Measurements from ENCODE around the gene S100A11. TPM values are rescaled to one million over a fixed set of nuclear protein-coding genes. Genes with fewer than 3 reads are reported as not detected.
A peak's percentile ranks its signal among the peaks of the same experiment; 100 is the strongest.

S100A11 gene
- total RNA-seq, 2 experiments from 2014 or later: 27.1 TPM; not detected in 1

DNA sequence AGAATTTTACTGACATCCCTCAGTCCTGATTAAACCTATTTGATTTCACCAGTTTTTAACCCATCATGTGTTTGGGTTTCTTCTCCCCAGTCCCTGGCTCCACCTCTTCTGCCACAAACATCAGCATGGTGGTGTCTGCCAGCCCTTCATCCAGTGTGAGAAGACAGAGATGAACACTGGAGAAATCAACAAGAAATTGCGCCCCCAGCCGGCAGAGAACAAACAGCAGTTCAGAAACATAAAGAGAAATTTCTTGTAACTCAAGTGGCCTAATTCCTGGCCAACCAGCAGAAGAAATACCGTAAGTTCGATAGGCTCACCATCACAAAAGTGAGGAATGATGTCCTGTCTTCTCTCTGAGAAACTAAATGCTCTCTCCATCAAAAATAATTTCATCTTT is 18.3 kb downstream of the S100A11 start:
- CTCF ChIA-PET (ENCODE audit: unreplicated experiment): no interaction called here
- POLR2A ChIA-PET: no interaction called here
- no peak for DNase-seq (ENCODE audit: low spot score)

DNA sequence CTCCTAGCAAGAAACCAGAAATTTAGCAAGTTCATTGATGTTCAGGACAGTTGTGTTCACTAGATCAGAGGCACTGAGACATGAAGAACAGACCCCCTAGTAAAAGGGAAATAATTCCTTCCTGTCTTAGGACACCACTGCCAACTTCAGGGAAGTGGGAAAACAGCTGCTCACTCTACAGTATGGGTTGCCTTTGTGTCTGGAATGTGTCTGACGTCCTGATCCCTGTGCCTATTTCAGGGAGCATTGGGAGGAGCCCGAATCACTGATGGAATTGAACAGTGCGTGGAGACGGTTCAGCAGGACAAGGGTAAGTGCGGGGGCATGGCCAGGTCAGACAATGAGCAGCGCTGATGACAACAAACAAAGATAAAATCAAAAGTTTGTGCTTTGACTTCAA is 21.0 kb downstream of the S100A11 start:
- ChIA-PET CTCF (ENCODE audit: unreplicated experiment) (interaction anchor here (1.9 kb wide), 1 partner anchor 48 kb away, joined by 6 read pairs; no protein-coding TSS in a partner anchor), POLR2A (no interaction called here)

More for the DNA sequence above, 18.3 kb downstream of the S100A11 start:
- no peak for TF ChIP-seq EZH2phosphoT487 (IDR thresholded peaks at IDR 0.05; ENCODE audit: borderline replicate concordance, low read depth, low read length)
- TF ChIP-seq, protein P1, sequence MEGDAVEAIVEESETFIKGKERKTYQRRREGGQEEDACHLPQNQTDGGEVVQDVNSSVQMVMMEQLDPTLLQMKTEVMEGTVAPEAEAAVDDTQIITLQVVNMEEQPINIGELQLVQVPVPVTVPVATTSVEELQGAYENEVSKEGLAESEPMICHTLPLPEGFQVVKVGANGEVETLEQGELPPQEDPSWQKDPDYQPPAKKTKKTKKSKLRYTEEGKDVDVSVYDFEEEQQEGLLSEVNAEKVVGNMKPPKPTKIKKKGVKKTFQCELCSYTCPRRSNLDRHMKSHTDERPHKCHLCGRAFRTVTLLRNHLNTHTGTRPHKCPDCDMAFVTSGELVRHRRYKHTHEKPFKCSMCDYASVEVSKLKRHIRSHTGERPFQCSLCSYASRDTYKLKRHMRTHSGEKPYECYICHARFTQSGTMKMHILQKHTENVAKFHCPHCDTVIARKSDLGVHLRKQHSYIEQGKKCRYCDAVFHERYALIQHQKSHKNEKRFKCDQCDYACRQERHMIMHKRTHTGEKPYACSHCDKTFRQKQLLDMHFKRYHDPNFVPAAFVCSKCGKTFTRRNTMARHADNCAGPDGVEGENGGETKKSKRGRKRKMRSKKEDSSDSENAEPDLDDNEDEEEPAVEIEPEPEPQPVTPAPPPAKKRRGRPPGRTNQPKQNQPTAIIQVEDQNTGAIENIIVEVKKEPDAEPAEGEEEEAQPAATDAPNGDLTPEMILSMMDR (conservative IDR thresholded peaks at IDR 0.05; ENCODE audit: low read length): peak; percentile 67
- Histone ChIP-seq H3K4me3 (ENCODE audit: low read depth, low read length, poor library complexity, severe bottlenecking) (no peak overlapping the region), H3K9me2 (ENCODE audit: insufficient read depth, low read length) (no peaks in the 10 kb centered on the region), H3K9me3 (ENCODE audit: low read length) (no peaks in the 10 kb centered on the region), H3K4me1 (ENCODE audit: insufficient read depth, low read length, poor library complexity, severe bottlenecking) (no peaks in the 10 kb centered on the region), H3K79me2 (ENCODE audit: insufficient read depth, low read depth, low read length) (no peaks in the 10 kb centered on the region), H2AFZ (ENCODE audit: low read length) (no peak overlapping the region), H4K20me1 (ENCODE audit: insufficient read depth, low read length) (no peaks in the 10 kb centered on the region), H3K27ac (ENCODE audit: low read depth, low read length, poor library complexity, severe bottlenecking) (no peak overlapping the region), H3K4me2 (ENCODE audit: low read length) (no peak overlapping the region), H3K36me3 (ENCODE audit: insufficient read depth, low read length) (no peaks in the 10 kb centered on the region)
- no TSS peak for BruUV-seq (replicated peaks)
- intact Hi-C loops (cut with micrococcal nuclease; ENCODE audit: unreplicated experiment): no loop called here

DNA sequence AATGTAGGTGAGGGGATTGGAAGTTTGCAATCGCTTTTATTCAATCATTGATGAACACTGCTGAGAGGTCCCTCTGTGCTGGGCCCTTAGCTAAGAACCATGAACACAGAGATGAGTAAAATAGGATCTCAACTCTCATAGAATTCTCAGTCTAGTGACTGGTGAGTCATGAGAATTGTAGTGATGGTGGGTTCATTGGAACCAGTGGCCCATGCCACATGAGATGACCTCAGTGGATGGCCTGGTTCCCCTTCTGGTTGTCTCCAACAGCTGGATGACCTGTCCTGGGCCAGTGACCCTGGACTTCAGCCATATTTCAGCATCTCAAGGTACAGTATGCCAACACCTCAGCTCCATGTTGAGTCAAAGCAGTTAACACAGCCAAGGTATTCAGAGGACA is 21.9 kb downstream of the S100A11 start:
- DNase-seq (ENCODE audit: low spot score): no peak
- no peaks in the 10 kb centered on the region for H3K9me3 ChIP-seq (ENCODE audit: low read length)
- no TSS peak for BruUV-seq (replicated peaks)
- no peaks in the 10 kb centered on the region for H3K79me2 ChIP-seq (ENCODE audit: insufficient read depth, low read depth, low read length)
- CTCF ChIA-PET (ENCODE audit: unreplicated experiment): interaction anchor here (1.9 kb wide), 1 partner anchor 47 kb away, joined by 6 read pairs; no protein-coding TSS in a partner anchor
- H3K27ac ChIP-seq (ENCODE audit: low read depth, low read length, poor library complexity, severe bottlenecking): no peak overlapping the region
- H3K36me3 ChIP-seq (ENCODE audit: insufficient read depth, low read length): no peaks in the 10 kb centered on the region
- H4K20me1 ChIP-seq (ENCODE audit: insufficient read depth, low read length): no peaks in the 10 kb centered on the region
- intact Hi-C loops (cut with micrococcal nuclease; ENCODE audit: unreplicated experiment): no loop called here
- no peak overlapping the region for H3K4me2 ChIP-seq (ENCODE audit: low read length)
- POLR2A ChIA-PET: interaction anchor here (0.7 kb wide), 1 partner anchor 136 kb away, joined by 4 read pairs; no protein-coding TSS in a partner anchor
- no peak overlapping the region for H3K4me3 ChIP-seq (ENCODE audit: low read depth, low read length, poor library complexity, severe bottlenecking)
- H3K9me2 ChIP-seq (ENCODE audit: insufficient read depth, low read length): no peaks in the 10 kb centered on the region
- no peak overlapping the region for H2AFZ ChIP-seq (ENCODE audit: low read length)
- no peak for TF ChIP-seq EZH2phosphoT487 (IDR thresholded peaks at IDR 0.05; ENCODE audit: borderline replicate concordance, low read depth, low read length)
- TF ChIP-seq, protein P1 (conservative IDR thresholded peaks at IDR 0.05; ENCODE audit: low read length): no peak
- H3K4me1 ChIP-seq (ENCODE audit: insufficient read depth, low read length, poor library complexity, severe bottlenecking): no peaks in the 10 kb centered on the region

More for the DNA sequence above, 21.0 kb downstream of the S100A11 start:
- no TSS peak for BruUV-seq (replicated peaks)
- Histone ChIP-seq H4K20me1 (ENCODE audit: insufficient read depth, low read length) (no peaks in the 10 kb centered on the region), H3K9me3 (ENCODE audit: low read length) (no peaks in the 10 kb centered on the region), H3K27ac (ENCODE audit: low read depth, low read length, poor library complexity, severe bottlenecking) (no peak overlapping the region), H2AFZ (ENCODE audit: low read length) (no peak overlapping the region), H3K4me2 (ENCODE audit: low read length) (no peak overlapping the region), H3K9me2 (ENCODE audit: insufficient read depth, low read length) (no peaks in the 10 kb centered on the region), H3K4me1 (ENCODE audit: insufficient read depth, low read length, poor library complexity, severe bottlenecking) (no peaks in the 10 kb centered on the region), H3K79me2 (ENCODE audit: insufficient read depth, low read depth, low read length) (no peaks in the 10 kb centered on the region), H3K4me3 (ENCODE audit: low read depth, low read length, poor library complexity, severe bottlenecking) (no peak overlapping the region), H3K36me3 (ENCODE audit: insufficient read depth, low read length) (no peaks in the 10 kb centered on the region)
- intact Hi-C loops (cut with micrococcal nuclease; ENCODE audit: unreplicated experiment): no loop called here
- no peak for TF ChIP-seq EZH2phosphoT487 (IDR thresholded peaks at IDR 0.05; ENCODE audit: borderline replicate concordance, low read depth, low read length)
- TF ChIP-seq, protein P1 (conservative IDR thresholded peaks at IDR 0.05; ENCODE audit: low read length): no peak
- DNase-seq (ENCODE audit: low spot score): no peak

Data from OCI-LY7 (cell line).